Activated CD4-positive, CD25-positive, alpha-beta regulatory T cell treated with anti-CD3 and anti-CD28 coated beads, Interleukin-2, amount 50 U/mL, for 72 hours (primary cell): ENCODE data around the gene CNOT10.
"Not testable (repeated sequence)": the region's sequence is repeated elsewhere in the genome, so short reads cannot be mapped to it uniquely, and the experiment has no call there.

Experiments used
- DNase-seq: peaks from one replicate; pipeline ENCODE4 v3.0.0; 2021

CNOT10 gene

DNA sequence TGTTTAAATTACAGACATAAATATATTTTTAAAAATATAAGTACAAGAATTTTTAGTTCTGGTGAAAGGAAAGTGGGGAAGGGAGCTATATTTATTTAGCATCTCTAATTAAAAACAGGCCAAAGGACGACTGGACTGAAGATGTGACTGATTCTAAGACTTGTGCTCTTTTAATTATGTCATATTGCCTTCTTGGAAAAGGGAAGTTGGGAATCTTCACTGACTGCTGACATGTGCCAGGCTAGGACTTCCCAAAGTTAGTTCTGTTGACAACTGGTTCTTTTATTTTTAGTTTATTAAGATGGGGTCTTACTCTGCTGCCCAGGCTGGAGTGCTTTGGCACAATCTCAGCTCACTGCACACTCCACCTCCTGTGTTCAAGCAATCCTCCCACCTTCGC, 13.5 kb downstream of the CNOT10 start:
- no peak for DNase-seq

DNA sequence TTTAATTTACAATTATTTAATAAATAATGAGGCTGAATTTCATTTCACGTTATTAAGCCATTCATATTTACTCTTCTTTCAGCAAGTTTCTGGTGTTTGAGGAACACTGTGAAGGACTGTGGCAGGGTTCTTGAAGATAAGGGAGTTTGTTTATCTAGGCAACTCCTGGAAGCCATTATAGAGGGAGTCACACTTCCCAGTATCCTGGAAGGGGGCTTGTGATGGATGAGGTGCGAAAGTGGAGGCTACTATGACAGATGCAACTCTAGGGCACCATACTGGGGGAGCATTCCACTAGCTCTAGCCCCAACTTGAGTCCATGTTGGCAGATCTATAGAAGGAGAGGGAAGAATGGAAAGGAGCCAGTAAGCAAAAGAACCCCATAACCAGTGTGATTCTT, 14.4 kb downstream of the CNOT10 start:
- no peak for DNase-seq

GRCh38 chr3:32700244-32700643, 15.3 kb downstream of the CNOT10 start:
- no peak for DNase-seq

DNA sequence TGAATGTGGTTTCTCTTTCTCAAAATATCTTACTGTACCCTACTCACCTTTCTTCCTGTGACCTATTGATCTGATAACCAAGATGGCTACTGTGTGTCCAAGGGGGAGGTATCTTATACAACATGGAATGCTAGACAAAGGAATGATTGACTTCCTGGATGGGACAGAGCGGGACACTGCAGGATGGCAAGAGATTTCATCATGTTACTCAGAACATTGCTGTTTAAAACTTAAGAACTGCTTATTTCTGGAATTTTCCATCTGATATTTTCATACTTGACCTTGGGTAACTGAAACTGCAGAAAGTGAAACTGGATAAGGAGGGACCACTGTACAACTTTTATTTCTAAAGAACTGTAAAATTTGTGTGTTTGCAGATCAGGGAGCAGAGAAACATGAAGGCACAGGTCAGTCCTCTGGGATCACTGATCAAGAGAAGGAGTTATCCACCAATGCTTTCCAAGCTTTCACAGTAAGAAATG, 18.5 kb downstream of the CNOT10 start:
- no peak for DNase-seq

GRCh38 chr3:32705232-32705631, 20.2 kb downstream of the CNOT10 start:
- DNase-seq: no peak

GRCh38 chr3:32706348-32707025, 21.5 kb downstream of the CNOT10 start:
- DNase-seq: no peak

DNA sequence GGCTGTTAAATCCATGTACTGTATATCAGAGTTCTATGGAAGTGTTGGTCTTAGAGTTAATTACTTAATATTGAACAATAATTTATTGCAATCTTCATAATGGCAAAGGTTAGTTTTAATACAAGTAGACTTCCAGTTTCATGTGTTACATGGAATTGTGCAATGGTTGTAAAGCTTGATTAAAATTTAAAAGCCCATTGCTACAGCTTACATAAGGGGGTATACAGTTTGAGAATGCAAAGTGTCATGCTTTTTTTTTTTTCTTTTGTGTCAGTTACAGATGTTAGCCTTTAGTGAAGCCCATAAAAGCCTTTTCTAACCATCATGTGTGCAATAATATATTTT, 22.0 kb downstream of the CNOT10 start:
- DNase-seq: no peak

- DNase-seq: no peak
Measured at GRCh38 chr3:32708672-32709283, 23.8 kb downstream of the CNOT10 start.

- DNase-seq: no peak
Measured at GRCh38 chr3:32709346-32709745, 24.4 kb downstream of the CNOT10 start.

DNA sequence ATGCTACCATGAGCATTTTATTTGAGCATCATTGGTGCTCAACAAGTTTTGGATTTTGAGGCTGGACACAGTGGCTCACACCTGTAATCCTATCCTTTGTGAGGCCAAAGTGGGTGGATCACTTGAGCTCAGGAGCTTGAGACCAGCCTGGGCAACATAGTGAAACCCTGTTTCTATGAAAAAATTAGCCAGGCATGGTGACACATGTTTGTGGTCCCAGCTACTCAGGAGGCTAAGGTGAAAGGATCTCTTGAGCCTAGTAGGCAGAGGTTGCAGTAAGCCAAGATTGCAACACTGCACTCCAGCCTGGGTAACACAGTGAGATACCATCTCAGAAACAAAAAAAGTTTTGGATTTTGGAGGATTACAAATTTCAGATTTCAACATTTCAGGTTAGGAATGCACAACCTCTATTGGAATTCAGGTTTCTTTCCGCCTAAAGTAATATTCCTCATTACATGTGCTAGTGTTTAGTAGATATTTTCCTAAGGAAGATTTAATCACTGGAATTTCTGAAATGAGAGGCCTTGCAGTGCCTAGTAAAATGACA, 27.6 kb downstream of the CNOT10 start:
- no peak for DNase-seq

GRCh38 chr3:32713181-32713580, 28.2 kb downstream of the CNOT10 start:
- DNase-seq: no peak

DNA sequence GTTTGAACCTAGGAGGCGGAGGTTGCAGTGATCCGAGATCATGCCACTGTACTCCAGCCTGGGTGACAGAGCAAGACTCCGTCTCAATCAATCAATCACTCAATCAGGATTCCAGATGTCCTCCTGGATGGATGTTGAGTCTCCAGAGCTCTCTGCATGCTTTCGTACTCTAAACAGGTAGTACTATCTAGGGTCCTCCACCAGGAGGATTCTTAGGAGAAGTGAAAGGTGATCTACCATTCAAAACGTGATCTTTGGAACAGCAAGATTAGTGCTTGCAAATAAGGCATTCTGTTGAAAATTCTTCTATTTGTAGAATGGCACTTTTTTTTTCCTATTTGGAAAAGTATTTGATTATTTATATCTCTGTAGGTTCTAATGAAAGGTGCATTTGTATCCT, 34.3 kb downstream of the CNOT10 start:
- no peak for DNase-seq

GRCh38 chr3:32719931-32720330, 34.9 kb downstream of the CNOT10 start:
- no peak for DNase-seq

- DNase-seq: no peak
Measured at GRCh38 chr3:32725721-32726120, 40.7 kb downstream of the CNOT10 start.

GRCh38 chr3:32733631-32734229, 48.7 kb downstream of the CNOT10 start:
- DNase-seq: no peak

- no peak for DNase-seq
Measured at GRCh38 chr3:32734756-32735155, 49.8 kb downstream of the CNOT10 start.

DNA sequence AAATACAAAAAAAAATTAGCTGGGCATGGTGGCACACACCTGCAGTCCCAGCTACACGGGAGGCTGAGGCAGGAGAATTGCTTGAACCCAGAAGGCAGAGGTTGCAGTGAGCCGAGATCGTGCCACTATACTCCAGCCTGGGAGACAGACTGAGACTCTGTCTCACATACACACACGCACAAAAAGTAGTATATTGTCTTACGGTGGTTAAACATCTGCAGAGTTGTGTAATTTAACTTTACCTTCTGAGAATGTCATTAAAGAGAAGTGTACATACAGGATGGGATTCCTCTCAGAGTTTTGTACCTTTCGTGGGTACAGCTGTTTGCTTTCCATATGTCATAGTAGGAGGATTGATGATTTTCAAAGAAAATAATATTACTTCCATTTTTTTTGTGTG, 58.5 kb downstream of the CNOT10 start:
- not testable (repeated sequence) for DNase-seq

GRCh38 chr3:32743934-32744333, 58.9 kb downstream of the CNOT10 start:
- DNase-seq: no peak

GRCh38 chr3:32751377-32751776, 66.4 kb downstream of the CNOT10 start:
- no peak for DNase-seq

DNA sequence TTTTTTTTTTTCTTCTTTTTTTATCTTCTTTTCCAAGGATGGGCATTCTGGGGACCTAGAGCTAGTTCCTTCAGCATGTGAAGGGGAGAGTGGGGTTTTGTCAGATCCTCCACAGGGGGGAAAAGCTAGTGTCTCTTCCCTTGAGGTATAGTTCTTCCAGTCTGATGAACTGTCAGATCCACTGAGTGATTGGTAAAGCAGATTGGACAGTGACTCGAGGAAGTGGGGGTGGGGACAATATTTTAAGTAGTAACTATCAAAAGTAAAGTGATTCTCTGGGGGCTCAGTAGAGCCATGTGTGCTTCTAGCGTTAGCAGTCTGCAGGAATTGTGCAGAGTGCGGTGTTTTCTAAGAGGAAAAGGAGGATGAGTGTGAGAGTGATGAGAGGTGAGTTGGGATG, 70.8 kb downstream of the CNOT10 start:
- DNase-seq: no peak

DNA sequence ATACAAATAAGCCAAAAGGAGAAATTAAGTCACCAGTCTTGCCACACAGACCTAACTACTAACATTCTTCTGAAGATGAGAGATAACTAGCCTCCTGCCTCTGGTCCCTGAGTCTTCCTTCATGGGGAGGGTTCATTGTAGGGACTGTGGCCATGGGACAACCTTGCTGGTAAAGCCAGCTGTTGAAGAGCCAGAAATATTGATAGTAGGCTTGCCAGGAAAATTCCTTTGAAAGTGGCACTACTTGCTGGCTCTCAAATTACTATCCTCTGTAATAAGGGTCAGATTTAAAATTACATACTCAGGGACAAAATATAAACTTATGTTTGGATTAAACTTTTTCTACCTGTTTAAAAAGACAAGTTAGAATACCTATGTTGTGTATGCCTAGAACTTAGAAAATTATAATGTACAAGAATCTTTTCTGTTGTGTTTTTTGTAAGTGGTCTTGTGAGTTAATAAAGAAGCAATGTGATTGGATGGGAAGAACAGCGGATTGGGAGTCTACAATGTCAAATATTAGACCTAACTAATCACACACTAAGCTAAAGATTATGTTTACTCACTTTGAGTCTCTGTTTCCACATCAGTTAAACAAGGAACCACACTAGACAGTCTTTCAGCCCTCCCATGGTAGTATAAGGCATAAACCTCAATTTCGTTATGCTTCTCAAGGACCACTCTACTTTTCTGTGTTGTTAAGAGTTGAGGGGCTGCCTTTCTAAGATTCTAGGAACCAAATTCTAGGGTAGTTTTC, 72.8 kb downstream of the CNOT10 start:
- no peak for DNase-seq

DNA sequence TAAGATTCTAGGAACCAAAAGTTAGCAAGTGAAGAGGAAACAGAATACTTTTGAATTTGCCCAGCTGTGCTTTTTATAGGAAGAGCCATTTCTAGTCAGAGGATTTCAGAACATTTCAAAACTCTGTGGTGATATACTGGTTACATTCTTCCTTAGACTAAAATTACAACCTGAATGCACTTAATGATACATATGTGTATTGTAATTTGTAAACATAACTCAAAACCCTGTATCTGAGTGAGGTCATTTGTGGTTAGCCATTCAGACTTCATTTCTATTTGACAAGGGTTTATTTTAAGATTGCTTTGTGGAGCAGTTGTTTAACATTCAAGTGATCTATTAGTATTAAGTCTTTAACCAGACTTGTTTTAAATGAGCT, 73.4 kb downstream of the CNOT10 start:
- DNase-seq: no peak

GRCh38 chr3:32759342-32759741, 74.4 kb downstream of the CNOT10 start:
- no peak for DNase-seq

DNA sequence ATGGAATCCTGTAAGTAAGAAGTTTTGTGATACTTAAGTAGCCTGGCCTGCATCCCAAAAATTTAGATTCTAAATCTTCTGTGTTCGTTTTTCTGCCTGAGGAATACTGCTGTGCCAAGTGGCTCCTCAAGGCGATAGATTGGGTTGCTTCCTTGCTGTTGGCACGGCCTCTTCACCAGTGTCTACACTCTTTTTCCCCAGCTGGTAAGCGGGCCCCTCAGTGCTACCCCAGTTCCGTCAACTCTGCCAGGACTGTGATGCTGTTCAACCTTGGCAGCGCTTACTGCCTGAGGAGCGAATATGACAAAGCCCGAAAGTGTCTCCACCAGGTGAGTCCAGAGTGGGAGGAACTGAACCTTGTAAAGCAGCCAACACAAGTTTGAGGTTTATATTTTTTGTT, 79.5 kb downstream of the CNOT10 start:
- no peak for DNase-seq
